LNCaP clone FGC (cell line): ENCODE results near the gene LRRC73.
"Not testable (repeated sequence)": the region's sequence is repeated elsewhere in the genome, so short reads cannot be mapped to it uniquely, and the experiment has no call there.

ENCODE experiments used
- DNase-seq: peaks from one replicate; pipeline ENCODE4 v3.0.0-alpha.2; 2011; ENCODE audit warnings: low read depth
- H3K4me3 ChIP-seq: 2 replicates; pipeline ENCODE4 v1.5.1; 2011; ENCODE audit warnings: mild to moderate bottlenecking, low read depth, low read length, control low read depth
- TF ChIP-seq, protein P1 (sequence below): IDR thresholded peaks from 2 replicates; pipeline ENCODE4 v1.5.1; 2012; ENCODE audit warnings: mild to moderate bottlenecking; ENCODE audit not compliant: control insufficient read depth, insufficient read depth; ENCODE audit errors: extremely low read depth

LRRC73 gene

DNA sequence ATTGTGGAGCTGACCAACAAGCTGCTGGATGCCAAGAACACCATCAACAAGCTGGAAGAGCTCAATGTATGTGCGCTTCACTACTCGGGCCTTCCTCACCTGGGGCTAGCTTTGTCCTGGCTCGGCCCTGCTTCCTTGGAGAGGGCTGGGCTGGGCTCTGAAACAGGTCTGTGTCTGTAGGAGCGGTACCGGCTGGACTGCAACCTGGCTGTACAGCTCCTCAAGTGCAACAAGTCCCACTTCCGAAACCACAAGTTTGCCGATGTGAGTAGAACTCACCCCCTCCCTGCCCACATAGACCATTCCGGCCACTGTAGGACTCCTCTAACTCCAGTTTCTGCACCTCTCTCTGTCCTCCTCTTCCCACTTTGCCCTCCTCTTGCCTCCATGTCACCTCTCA, 6.7 kb downstream of the LRRC73 start:
- TF ChIP-seq, protein P1, sequence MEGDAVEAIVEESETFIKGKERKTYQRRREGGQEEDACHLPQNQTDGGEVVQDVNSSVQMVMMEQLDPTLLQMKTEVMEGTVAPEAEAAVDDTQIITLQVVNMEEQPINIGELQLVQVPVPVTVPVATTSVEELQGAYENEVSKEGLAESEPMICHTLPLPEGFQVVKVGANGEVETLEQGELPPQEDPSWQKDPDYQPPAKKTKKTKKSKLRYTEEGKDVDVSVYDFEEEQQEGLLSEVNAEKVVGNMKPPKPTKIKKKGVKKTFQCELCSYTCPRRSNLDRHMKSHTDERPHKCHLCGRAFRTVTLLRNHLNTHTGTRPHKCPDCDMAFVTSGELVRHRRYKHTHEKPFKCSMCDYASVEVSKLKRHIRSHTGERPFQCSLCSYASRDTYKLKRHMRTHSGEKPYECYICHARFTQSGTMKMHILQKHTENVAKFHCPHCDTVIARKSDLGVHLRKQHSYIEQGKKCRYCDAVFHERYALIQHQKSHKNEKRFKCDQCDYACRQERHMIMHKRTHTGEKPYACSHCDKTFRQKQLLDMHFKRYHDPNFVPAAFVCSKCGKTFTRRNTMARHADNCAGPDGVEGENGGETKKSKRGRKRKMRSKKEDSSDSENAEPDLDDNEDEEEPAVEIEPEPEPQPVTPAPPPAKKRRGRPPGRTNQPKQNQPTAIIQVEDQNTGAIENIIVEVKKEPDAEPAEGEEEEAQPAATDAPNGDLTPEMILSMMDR = no peak
- DNase-seq = no peak
- H3K4me3 ChIP-seq = no peak overlapping the region

DNA sequence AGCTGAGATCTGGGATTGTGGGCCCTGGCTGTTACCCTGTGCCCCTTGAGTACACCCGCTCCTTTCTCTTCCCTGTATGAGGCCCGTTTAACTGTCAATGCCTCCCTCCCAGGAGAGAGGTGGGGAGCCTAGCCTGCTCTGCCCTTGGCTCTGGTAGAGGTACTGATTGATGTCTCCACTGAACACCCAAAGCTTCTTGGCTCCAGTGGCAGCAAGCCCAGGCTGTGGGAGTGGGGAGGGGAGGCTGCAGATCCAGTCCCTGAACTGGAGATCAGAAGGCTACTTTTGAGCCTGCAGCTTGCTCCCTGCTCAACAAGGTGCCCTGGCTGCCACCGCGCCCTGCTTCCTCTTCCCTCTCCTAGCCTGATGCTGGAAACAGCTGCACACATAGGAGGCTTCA, 7.5 kb downstream of the LRRC73 start:
- TF ChIP-seq, protein P1 = no peak
- no peak overlapping the region for H3K4me3 ChIP-seq
- DNase-seq = no peak

DNA sequence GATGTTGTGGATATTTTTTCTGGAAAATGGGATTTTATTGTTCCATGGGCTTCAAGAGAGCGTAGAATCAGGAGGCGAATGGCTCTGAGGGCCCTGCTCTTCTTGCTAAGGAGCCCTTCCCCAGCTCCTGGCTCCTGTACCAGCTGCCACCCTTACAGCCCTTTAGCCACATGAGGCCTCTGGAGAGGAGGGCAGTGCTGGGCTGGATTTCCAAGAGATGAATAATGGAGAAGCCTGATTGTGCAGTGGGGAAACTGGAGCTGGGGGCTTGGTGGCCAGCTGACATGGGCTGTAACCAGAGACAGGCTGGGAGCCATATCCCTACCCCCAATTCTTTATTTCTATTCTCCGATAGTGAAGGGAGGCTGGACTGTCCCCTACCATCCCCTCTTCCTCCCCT, 9.2 kb downstream of the LRRC73 start:
- no peak overlapping the region for H3K4me3 ChIP-seq
- TF ChIP-seq, protein P1 = no peak
- no peak for DNase-seq

DNA sequence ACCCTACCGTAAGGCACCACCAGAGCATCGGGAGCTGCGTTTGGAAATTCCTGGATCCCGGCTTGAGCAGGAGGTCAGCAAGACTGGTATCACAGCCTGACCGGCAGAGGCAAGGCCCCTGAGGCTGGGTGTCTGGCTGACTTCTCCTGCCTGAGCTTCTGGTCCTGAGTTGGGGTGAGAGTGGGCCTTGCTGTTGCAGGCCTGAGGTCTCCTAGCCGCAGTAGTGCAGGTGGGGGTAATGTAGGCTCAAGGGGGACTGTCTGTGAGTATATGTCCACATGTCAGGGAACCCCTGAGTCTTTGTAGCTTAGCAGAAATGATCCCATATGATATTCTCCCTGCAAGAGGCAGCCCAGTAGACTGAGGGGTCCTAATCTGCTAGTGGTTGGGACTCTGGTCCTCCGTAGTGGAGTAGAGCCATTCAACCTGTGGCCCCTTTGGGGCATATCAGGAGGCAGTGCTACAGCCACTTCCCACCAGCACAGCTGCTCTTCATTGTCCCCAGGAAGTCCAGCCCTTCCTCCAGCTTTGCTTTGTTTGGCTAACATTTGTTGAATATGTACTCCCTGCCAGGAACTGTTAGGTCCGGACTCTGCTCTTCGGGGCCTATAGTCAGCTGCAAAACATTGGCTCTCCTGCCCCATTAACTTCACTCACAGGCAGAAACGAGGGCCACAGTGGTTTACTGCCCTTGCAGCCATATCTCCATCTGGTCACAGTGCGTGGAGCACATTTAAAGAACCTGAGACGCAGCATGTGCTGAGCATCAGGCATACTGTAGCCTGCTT, 10.9 kb downstream of the LRRC73 start:
- TF ChIP-seq, protein P1 = no peak
- no peak for DNase-seq
- no peak overlapping the region for H3K4me3 ChIP-seq

DNA sequence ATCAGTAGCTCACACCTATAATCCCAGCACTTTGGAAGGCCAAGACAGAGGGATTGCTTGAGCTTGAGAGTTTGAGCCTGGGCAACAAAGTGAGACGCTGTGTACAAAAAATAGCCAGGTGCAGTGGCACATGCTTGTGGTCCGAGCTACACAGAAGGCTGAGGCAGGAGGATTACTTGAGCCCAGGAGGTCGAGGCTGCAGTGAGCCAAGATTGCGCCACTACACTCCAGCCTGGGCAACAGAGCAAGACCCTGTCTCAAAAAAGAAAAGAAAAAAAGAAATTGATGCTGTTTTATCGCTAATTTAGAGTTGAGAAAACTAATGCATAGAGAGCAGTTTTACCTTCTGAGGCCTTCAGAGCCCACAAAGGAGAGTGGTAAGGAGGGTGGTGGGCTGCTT, 11.9 kb downstream of the LRRC73 start:
- not testable (repeated sequence) for DNase-seq, H3K4me3 ChIP-seq

DNA sequence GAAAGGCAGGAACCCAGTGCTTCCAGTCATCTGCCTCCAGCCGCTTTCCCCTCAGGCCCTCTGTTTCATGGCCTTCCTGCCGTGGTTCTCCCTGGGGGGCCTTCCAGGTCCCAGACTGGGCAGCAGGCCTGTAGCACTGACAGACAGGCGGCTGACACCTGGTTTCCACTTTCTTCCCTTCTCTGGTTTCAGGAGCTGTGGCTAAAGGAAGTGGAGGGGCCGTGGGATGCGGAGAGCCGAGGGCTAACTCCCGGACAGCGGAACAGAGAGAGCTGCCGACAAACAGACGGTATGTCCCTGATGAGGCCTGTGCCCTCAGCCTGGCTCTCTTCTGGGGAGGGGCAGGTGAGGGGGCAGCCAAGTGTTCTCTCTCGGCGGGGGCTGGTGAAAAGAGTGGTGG, 12.5 kb downstream of the LRRC73 start:
- no peak overlapping the region for H3K4me3 ChIP-seq
- DNase-seq = no peak
- TF ChIP-seq, protein P1 = no peak

DNA sequence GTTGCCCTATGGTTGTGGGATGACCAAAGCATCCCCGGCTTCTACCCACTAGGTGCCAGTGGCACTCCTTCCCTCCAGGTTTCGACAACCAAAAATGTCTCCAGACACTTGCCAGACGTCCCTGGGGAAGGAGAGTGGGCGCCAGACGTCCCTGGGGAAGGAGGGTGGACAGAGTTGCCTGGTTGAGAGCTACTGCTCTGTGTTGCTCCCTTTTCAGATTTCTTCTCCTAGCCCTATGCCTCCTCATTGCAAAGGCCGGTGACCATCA, 13.1 kb downstream of the LRRC73 start:
- TF ChIP-seq, protein P1 = no peak
- H3K4me3 ChIP-seq = no peak overlapping the region
- DNase-seq = no peak
